Natural killer cell (primary cell): ENCODE measurements around the gene CDH19. TPM values are rescaled to one million over a fixed set of nuclear protein-coding genes. Genes with fewer than 3 reads are reported as not detected.

Experiments used
- ATAC-seq, 3 donors: fragments of 150-1000 bp in 2 of 3; fragments of 200-7000 bp in 1 of 3; cut with Tn5 transposase; 1 replicate in 1 of 3; 2 replicates in 2 of 3; pipeline ENCODE4 v1.10.0; 2021; ENCODE audit warnings: mild to moderate bottlenecking in 2 of 3, moderate library complexity in 2 of 3
- DNase-seq, 2 donors: peaks; one replicate each; pipeline versions ENCODE4 v3.0.0 to v3.0.0-alpha.2; 2013 to 2021; ENCODE audit warnings: mixed read lengths in 1 of 2
- H3K27ac ChIP-seq: one replicate; pipeline ENCODE4 v1.5.1; 2013; ENCODE audit warnings: mild to moderate bottlenecking, low read length
- H3K27me3 ChIP-seq: one replicate; pipeline ENCODE4 v1.6.1; 2013; ENCODE audit warnings: low read length; ENCODE audit not compliant: control insufficient read depth, insufficient read depth
- H3K36me3 ChIP-seq: one replicate; pipeline ENCODE4 v1.6.1; 2013; ENCODE audit warnings: low read length; ENCODE audit not compliant: control insufficient read depth, insufficient read depth
- H3K4me1 ChIP-seq: one replicate; pipeline ENCODE4 v1.6.1; 2013; ENCODE audit warnings: low read length; ENCODE audit not compliant: control insufficient read depth, insufficient read depth
- H3K4me3 ChIP-seq: one replicate; pipeline ENCODE4 v1.5.1; 2013; ENCODE audit warnings: low read length
- H3K9me3 ChIP-seq: one replicate; pipeline ENCODE4 v1.6.1; 2013; ENCODE audit warnings: low read length; ENCODE audit not compliant: control insufficient read depth, insufficient read depth
- H3K27ac Mint-ChIP-seq, 2 donors: one replicate each; pipeline ENCODE4 v1.8.0; 2022; ENCODE audit warnings: mild to moderate bottlenecking in 2 of 2, mixed read lengths in 2 of 2, moderate library complexity in 1 of 2
- H3K27me3 Mint-ChIP-seq, 2 donors: one replicate each; pipeline ENCODE4 v1.8.0; 2022; ENCODE audit warnings: low read depth in 2 of 2, mixed read lengths in 2 of 2
- H3K36me3 Mint-ChIP-seq: one replicate; pipeline ENCODE4 v1.8.0; 2022; ENCODE audit warnings: mixed read lengths
- H3K4me1 Mint-ChIP-seq, 2 donors: one replicate each; pipeline ENCODE4 v1.8.0; 2022; ENCODE audit warnings: mixed read lengths in 2 of 2
- H3K4me3 Mint-ChIP-seq: one replicate; pipeline ENCODE4 v1.8.0; 2022; ENCODE audit warnings: mild to moderate bottlenecking, moderate library complexity, mixed read lengths
- H3K9me3 Mint-ChIP-seq, 2 donors: one replicate each; pipeline ENCODE4 v1.8.0; 2022; ENCODE audit warnings: mixed read lengths in 2 of 2
- WGBS: methylation state at CpG from one replicate; pipeline ENCODE4 v1.1.7; 2013; ENCODE audit warnings: missing lambda C conversion rate; ENCODE audit not compliant: insufficient coverage; 5-methylcytosine and 5-hydroxymethylcytosine counted together
- intact Hi-C: fragments of 100-400 bp; cut with micrococcal nuclease; formaldehyde crosslinking; loops from one replicate; pipeline ENCODE4 v1.14.2; 2022
- total RNA-seq, 4 donors: library from RNA; stranded (reverse); fragments of 120-200 nt in 1 of 4; gene quantifications; one replicate each; pipeline versions ENCODE4 v1.2.3 to v1.2.4, GENCODE V29; 2013 to 2022
- TF ChIP-seq, protein P1 (sequence below): fragments of 200-600 bp; IDR thresholded peaks from one replicate; pipeline ENCODE4 v1.8.0; 2022; ENCODE audit warnings: antibody characterized with exemption

The CDH19 gene
- total RNA-seq, 3 donors from 2014 or later (not counting 1 experiment from before 2014, with no cell fraction given) = not detected

- no peak overlapping the region for H3K4me3 ChIP-seq
- peaks cover 8% of the 10 kb centered on the region for H3K36me3 Mint-ChIP-seq
- intact Hi-C loops = no loop called here
Observed at GRCh38 chr18:66635342-66635741, 31.5 kb upstream of the CDH19 start.

GRCh38 chr18:66632756-66633155, 28.9 kb upstream of the CDH19 start:
- H3K27me3 Mint-ChIP-seq = no peaks in the 10 kb centered on the region
- H3K4me3 Mint-ChIP-seq = no peak overlapping the region
- peaks cover 8% of the 10 kb centered on the region for H3K36me3 Mint-ChIP-seq
- H3K9me3 ChIP-seq = no peaks in the 10 kb centered on the region
- DNase-seq = no peak
- H3K36me3 ChIP-seq = no peaks in the 10 kb centered on the region
- WGBS = 100% methylated on average over 1 of the region's 1 CpG
- peaks cover 26 to 31% of the 10 kb centered on the region in 2 donors for H3K9me3 Mint-ChIP-seq
- no peak for ATAC-seq
- H3K27me3 ChIP-seq = no peaks in the 10 kb centered on the region
- no peak overlapping the region for H3K4me3 ChIP-seq
- no peaks in the 10 kb centered on the region for H3K4me1 Mint-ChIP-seq
- intact Hi-C loops = no loop called here
- no peaks in the 10 kb centered on the region for H3K4me1 ChIP-seq
- H3K27ac Mint-ChIP-seq = no peak overlapping the region
- no peak overlapping the region for H3K27ac ChIP-seq
- TF ChIP-seq, protein P1, sequence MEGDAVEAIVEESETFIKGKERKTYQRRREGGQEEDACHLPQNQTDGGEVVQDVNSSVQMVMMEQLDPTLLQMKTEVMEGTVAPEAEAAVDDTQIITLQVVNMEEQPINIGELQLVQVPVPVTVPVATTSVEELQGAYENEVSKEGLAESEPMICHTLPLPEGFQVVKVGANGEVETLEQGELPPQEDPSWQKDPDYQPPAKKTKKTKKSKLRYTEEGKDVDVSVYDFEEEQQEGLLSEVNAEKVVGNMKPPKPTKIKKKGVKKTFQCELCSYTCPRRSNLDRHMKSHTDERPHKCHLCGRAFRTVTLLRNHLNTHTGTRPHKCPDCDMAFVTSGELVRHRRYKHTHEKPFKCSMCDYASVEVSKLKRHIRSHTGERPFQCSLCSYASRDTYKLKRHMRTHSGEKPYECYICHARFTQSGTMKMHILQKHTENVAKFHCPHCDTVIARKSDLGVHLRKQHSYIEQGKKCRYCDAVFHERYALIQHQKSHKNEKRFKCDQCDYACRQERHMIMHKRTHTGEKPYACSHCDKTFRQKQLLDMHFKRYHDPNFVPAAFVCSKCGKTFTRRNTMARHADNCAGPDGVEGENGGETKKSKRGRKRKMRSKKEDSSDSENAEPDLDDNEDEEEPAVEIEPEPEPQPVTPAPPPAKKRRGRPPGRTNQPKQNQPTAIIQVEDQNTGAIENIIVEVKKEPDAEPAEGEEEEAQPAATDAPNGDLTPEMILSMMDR = no peak

More at GRCh38 chr18:66635342-66635741, 31.5 kb upstream of the CDH19 start:
- DNase-seq (no peak), ATAC-seq (no peak)
- no peak overlapping the region for H3K27ac ChIP-seq
- Mint-ChIP-seq H3K27me3 (no peaks in the 10 kb centered on the region), H3K4me3 (no peak overlapping the region), H3K4me1 (no peaks in the 10 kb centered on the region), H3K27ac (no peak overlapping the region), H3K9me3 (peaks cover 18 to 26% of the 10 kb centered on the region in 2 donors)
- H3K9me3 ChIP-seq = no peaks in the 10 kb centered on the region
- no peaks in the 10 kb centered on the region for H3K27me3 ChIP-seq
- H3K36me3 ChIP-seq = no peaks in the 10 kb centered on the region
- no peaks in the 10 kb centered on the region for H3K4me1 ChIP-seq
- TF ChIP-seq, protein P1 = no peak

GRCh38 chr18:66630831-66631230, 26.9 kb upstream of the CDH19 start:
- Mint-ChIP-seq H3K27me3 (no peaks in the 10 kb centered on the region), H3K36me3 (peaks cover 4% of the 10 kb centered on the region), H3K4me1 (no peaks in the 10 kb centered on the region), H3K9me3 (peaks cover 27 to 31% of the 10 kb centered on the region in 2 donors), H3K27ac (no peak overlapping the region), H3K4me3 (no peak overlapping the region)
- no peaks in the 10 kb centered on the region for H3K27me3 ChIP-seq
- H3K36me3 ChIP-seq = no peaks in the 10 kb centered on the region
- H3K27ac ChIP-seq = no peak overlapping the region
- no peaks in the 10 kb centered on the region for H3K4me1 ChIP-seq
- ATAC-seq = no peak
- H3K4me3 ChIP-seq = no peak overlapping the region
- intact Hi-C loops = no loop called here
- 20% methylated on average over 1 of the region's 1 CpG for WGBS
- no peaks in the 10 kb centered on the region for H3K9me3 ChIP-seq
- TF ChIP-seq, protein P1 = no peak
- no peak for DNase-seq

- Mint-ChIP-seq H3K9me3 (peaks cover 21 to 23% of the 10 kb centered on the region in 2 donors), H3K4me3 (no peak overlapping the region), H3K4me1 (no peaks in the 10 kb centered on the region), H3K27me3 (no peaks in the 10 kb centered on the region), H3K27ac (no peak overlapping the region), H3K36me3 (no peaks in the 10 kb centered on the region)
- H3K4me3 ChIP-seq = no peak overlapping the region
- TF ChIP-seq, protein P1 = no peak
- H3K27ac ChIP-seq = no peak overlapping the region
- WGBS = no CpG with 5 or more reads among the region's 1 CpG
- ATAC-seq (no peak), DNase-seq (no peak)
- intact Hi-C loops = no loop called here
- H3K27me3 ChIP-seq = no peaks in the 10 kb centered on the region
- H3K36me3 ChIP-seq = no peaks in the 10 kb centered on the region
- H3K9me3 ChIP-seq = no peaks in the 10 kb centered on the region
- H3K4me1 ChIP-seq = no peaks in the 10 kb centered on the region
Observed at GRCh38 chr18:66623821-66624220, 19.9 kb upstream of the CDH19 start.
